ENCODE results near the gene SELENOM.

The SELENOM gene

DNA sequence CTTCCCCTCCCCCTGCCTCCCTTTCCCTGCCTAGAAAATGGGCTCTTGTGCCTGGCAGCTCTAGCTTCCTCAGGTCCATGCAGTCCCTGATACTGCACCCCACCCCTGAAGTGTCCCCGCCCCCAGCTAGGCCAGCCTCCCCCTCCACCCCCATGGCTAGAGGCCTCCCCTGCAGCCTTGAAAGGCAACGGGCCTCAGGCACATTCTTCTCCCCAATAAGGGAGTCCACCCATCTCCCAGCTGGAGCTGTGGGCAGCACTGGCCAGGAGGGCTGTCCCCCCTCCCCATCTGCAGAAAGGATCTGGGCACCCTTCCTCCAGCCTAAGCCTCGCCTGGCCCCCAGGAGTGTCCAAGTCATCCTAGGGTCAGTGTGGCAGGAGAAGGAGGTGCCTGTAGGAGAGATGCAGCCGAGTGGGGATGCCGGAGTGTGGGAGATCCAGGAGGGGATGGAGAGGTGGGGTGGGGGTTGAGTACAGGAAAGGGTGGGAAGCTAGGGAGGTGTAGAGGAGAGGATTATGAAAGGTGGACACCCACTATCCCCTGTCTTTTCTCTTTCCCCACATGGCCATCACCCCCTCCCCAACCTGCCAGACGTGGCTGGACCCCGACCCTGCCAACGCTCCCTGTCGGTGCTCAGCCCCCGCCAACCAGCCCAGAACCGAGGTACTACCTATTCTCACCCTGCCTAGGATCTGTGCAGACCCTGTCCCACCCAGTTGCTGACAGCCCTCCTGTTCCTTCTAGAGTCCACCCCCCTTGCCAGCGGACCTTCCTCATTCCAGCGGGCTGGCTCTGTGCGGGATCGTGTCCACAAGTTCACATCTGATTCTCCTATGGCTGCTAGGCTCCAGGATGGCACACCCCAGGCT lies 16.9 kb downstream of the SELENOM start:
- peaks cover 87 to 98% (median 93%) of the 10 kb centered on the region in 3 donors for H3K36me3 ChIP-seq
- intact Hi-C loops (cut with DNase I; ENCODE audit: low total_unique reads): loop anchor here (2.0 kb wide), 1 partner anchor 16 kb away; the partner anchor contains the start of gene SELENOM
- H3K4me3 ChIP-seq: peak overlapping the region; percentile 9 to 10

GRCh38 chr22:31089160-31090100 lies 17.9 kb downstream of the SELENOM start:
- peaks cover 79 to 95% (median 88%) of the 10 kb centered on the region in 3 donors for H3K36me3 ChIP-seq
- no peak overlapping the region for H3K4me3 ChIP-seq
- H3K9me3 ChIP-seq: no peaks in the 10 kb centered on the region
- peak; percentile 79 to 85 for TF ChIP-seq CTCF (IDR thresholded peaks at IDR 0.05)
- no peaks in the 10 kb centered on the region for H3K27me3 ChIP-seq
- peak in 1 of 2 donors; percentile 81 for DNase-seq
- peak overlapping the region; percentile 99 to 100 for H3K27ac ChIP-seq
- intact Hi-C loops (cut with DNase I; ENCODE audit: low total_unique reads): loop anchor here (2.0 kb wide), 1 partner anchor 17 kb away; the partner anchor contains the start of gene SELENOM
- H3K4me1 ChIP-seq: peaks cover 0 to 94% (median 91%) of the 10 kb centered on the region in 4 donors

More for the DNA sequence above, 16.9 kb downstream of the SELENOM start:
- TF ChIP-seq CTCF (IDR thresholded peaks at IDR 0.05): no peak
- Histone ChIP-seq H3K27me3 (no peaks in the 10 kb centered on the region), H3K4me1 (peaks cover 0 to 99% (median 95%) of the 10 kb centered on the region in 4 donors), H3K9me3 (no peaks in the 10 kb centered on the region), H3K27ac (peak overlapping the region; percentile 99 to 100)
- peak in 1 of 2 donors; percentile 93 for DNase-seq

- H3K27ac ChIP-seq: peak overlapping the region; percentile 99 to 100
- peaks cover 79 to 95% (median 88%) of the 10 kb centered on the region in 3 donors for H3K36me3 ChIP-seq
- H3K9me3 ChIP-seq: no peaks in the 10 kb centered on the region
- peak overlapping the region in 1 of 2 donors; percentile 90 for H3K4me3 ChIP-seq
- H3K27me3 ChIP-seq: no peaks in the 10 kb centered on the region
- DNase-seq: peak in 1 of 2 donors; percentile 69
- no peak for TF ChIP-seq CTCF (IDR thresholded peaks at IDR 0.05)
- H3K4me1 ChIP-seq: peaks cover 0 to 93% (median 89%) of the 10 kb centered on the region in 4 donors
- intact Hi-C loops (cut with DNase I; ENCODE audit: low total_unique reads): no loop called here
Measured at GRCh38 chr22:31088233-31088986, 19.0 kb downstream of the SELENOM start.

GRCh38 chr22:31087744-31088215 lies 19.6 kb downstream of the SELENOM start:
- intact Hi-C loops (cut with DNase I; ENCODE audit: low total_unique reads): no loop called here
- peak overlapping the region; percentile 13 to 90 for H3K4me3 ChIP-seq

More at GRCh38 chr22:31087744-31088215, 19.6 kb downstream of the SELENOM start:
- H3K4me1 ChIP-seq: peaks cover 0 to 93% (median 89%) of the 10 kb centered on the region in 4 donors
- H3K27me3 ChIP-seq: no peaks in the 10 kb centered on the region
- H3K36me3 ChIP-seq: peaks cover 82 to 94% (median 87%) of the 10 kb centered on the region in 3 donors
- no peaks in the 10 kb centered on the region for H3K9me3 ChIP-seq
- TF ChIP-seq CTCF (IDR thresholded peaks at IDR 0.05): no peak
- peak in 1 of 2 donors; percentile 76 for DNase-seq
- H3K27ac ChIP-seq: peak overlapping the region; percentile 99 to 100
